G401 (cell line): ENCODE measurements around the gene RUVBL1. TPM values are rescaled to one million over a fixed set of nuclear protein-coding genes. Genes with fewer than 3 reads are reported as not detected.

ENCODE experiments used
- DNase-seq: peaks from one replicate; pipeline ENCODE4 v3.0.0-alpha.2; 2015; ENCODE audit warnings: low spot score
- in situ Hi-C: cut with HindIII; loops from 2 replicates; pipeline ENCODE4 v1.10.0; 2016; ENCODE audit warnings: low sequenced_read_pairs, mixed read lengths
- total RNA-seq: library from RNA; depleted of rRNA; stranded (reverse); fragments of >200 nt; shearing (Covaris generic); gene quantifications from 2 replicates; pipeline ENCODE4 v1.2.3, GENCODE V29; 2014; rRNA removed

Gene RUVBL1
- total RNA-seq, 1 experiment from 2014 or later: 177 TPM

GRCh38 chr3:128051837-128052594 lies 71.6 kb downstream of the RUVBL1 start, which contains the start of gene SEC61A1:
SEC61A1 (plus strand) TSS chr3:128052437; CDS start chr3:128052553, 116 bp downstream.
- in situ Hi-C loops: no loop called here
- peak; percentile 85 for DNase-seq

- in situ Hi-C loops: no loop called here
- no peak for DNase-seq
Observed at GRCh38 chr3:128051459-128051836, 72.2 kb downstream of the RUVBL1 start.

- in situ Hi-C loops: no loop called here
- DNase-seq: no peak
Observed at GRCh38 chr3:128050597-128050996, 73.0 kb downstream of the RUVBL1 start.

- in situ Hi-C loops: no loop called here
- no peak for DNase-seq
Observed at GRCh38 chr3:128041344-128041743, 82.3 kb downstream of the RUVBL1 start.

- in situ Hi-C loops: no loop called here
Observed at GRCh38 chr3:128040660-128041059, 83.0 kb downstream of the RUVBL1 start.

GRCh38 chr3:128040041-128040440 lies 83.6 kb downstream of the RUVBL1 start:
- in situ Hi-C loops: no loop called here
- DNase-seq: no peak

More at GRCh38 chr3:128040660-128041059, 83.0 kb downstream of the RUVBL1 start:
- no peak for DNase-seq

GRCh38 chr3:128036119-128036518 lies 87.5 kb downstream of the RUVBL1 start:
- DNase-seq: no peak

GRCh38 chr3:128033102-128033501 lies 90.5 kb downstream of the RUVBL1 start:
- no peak for DNase-seq
- in situ Hi-C loops: no loop called here

More at GRCh38 chr3:128036119-128036518, 87.5 kb downstream of the RUVBL1 start:
- in situ Hi-C loops: no loop called here

Other genes starting within 250 kb of the RUVBL1 start
- not detected in 2 replicates for gene KBTBD12, start 208.6 kb downstream of the RUVBL1 start, total RNA-seq
- gene SEC61A1, start 71.4 kb downstream of the RUVBL1 start, total RNA-seq: 134 and 174 TPM in 2 replicates
- 14.6 and 25.1 TPM in 2 replicates for gene EEFSEC, start 29.7 kb upstream of the RUVBL1 start, total RNA-seq